HEK293T (cell line): ENCODE results near the gene E2F3.

ENCODE experiments used
- BHLHE40 ChIP-seq: fragments of 450-650 bp; IDR thresholded peaks from 2 replicates; pipeline ENCODE4 v1.6.1; 2016; ENCODE audit warnings: mild to moderate bottlenecking, moderate library complexity, borderline replicate concordance
- CTBP1 ChIP-seq: fragments of 450-650 bp; IDR thresholded peaks from 2 replicates; pipeline ENCODE4 v1.6.1; 2016; ENCODE audit warnings: borderline replicate concordance
- FOXM1 ChIP-seq: fragments of 450-650 bp; IDR thresholded peaks from 2 replicates; pipeline ENCODE4 v1.6.1; 2017; ENCODE audit warnings: mild to moderate bottlenecking, borderline replicate concordance
- SUZ12 ChIP-seq: fragments of 450-650 bp; IDR thresholded peaks from 2 replicates; pipeline ENCODE4 v1.6.1; 2016; ENCODE audit warnings: mild to moderate bottlenecking

DNA sequence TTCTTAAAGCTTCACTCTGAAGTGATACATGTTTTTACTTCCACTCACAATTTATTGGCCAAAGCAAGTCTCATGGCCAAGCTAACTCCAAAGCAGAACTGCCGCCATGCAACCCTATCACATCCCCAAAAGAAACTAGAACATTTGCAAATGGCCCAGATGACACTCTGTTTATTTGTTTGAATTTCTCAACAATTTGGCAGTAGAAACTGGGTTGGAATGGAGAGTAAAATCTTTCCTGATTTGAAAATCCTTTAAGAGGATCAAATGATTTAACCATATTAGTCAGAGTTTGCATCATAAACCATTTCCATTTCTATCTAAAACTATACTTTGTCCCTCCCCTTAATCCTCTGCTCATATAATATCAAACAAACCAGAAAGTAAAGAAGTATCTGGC, 39.1 kb upstream of the E2F3 start:
- no peak for TF ChIP-seq CTBP1
- TF ChIP-seq SUZ12, result no peak
- no peak for TF ChIP-seq BHLHE40
- TF ChIP-seq FOXM1, result no peak
